GM23338 (cell line): Measurements from ENCODE around the gene VSX1.

Source experiments
- CREB1 ChIP-seq: fragments of 250-450 bp; sonication (Bioruptor Pico); IDR thresholded peaks from 2 replicates; pipeline ENCODE4 v1.5.0; 2020; ENCODE audit warnings: low read depth, mild to moderate bottlenecking, moderate library complexity
- CTCF ChIP-seq, 2 experiments: fragments of 200-600 bp in 1 of 2; sonication (generic) in 1 of 2; conservative IDR thresholded peaks; 2 replicates each; pipeline versions ENCODE4 v1.5.1 to v1.6.1; 2016 to 2017; ENCODE audit warnings: antibody characterized with exemption in 2 of 2, low read depth in 2 of 2, mild to moderate bottlenecking in 2 of 2, moderate library complexity in 1 of 2
- ETS1 ChIP-seq: IDR thresholded peaks from 2 replicates; pipeline ENCODE4 v1.6.1; 2016; ENCODE audit warnings: antibody characterized with exemption
- EZH2 ChIP-seq: fragments of 200-600 bp; sonication (generic); IDR thresholded peaks from one replicate; pipeline ENCODE4 v1.8.0; 2017; ENCODE audit warnings: antibody characterized with exemption, mild to moderate bottlenecking, low read depth; ENCODE audit not compliant: unreplicated experiment
- EZH2phosphoT487 ChIP-seq: fragments of 200-600 bp; sonication (generic); IDR thresholded peaks from one replicate; pipeline ENCODE4 v1.8.1; 2018; ENCODE audit warnings: antibody characterized with exemption; ENCODE audit not compliant: unreplicated experiment
- JUNB ChIP-seq: IDR thresholded peaks from one replicate; pipeline ENCODE4 v1.6.1; 2016; ENCODE audit warnings: antibody characterized with exemption; ENCODE audit not compliant: unreplicated experiment
- POLR2AphosphoS5 ChIP-seq: IDR thresholded peaks from 2 replicates; pipeline ENCODE4 v1.6.1; 2016; ENCODE audit warnings: antibody characterized with exemption, low read depth
- REST ChIP-seq: IDR thresholded peaks from one replicate; pipeline ENCODE4 v1.6.1; 2018; ENCODE audit warnings: antibody characterized with exemption; ENCODE audit not compliant: unreplicated experiment
- STAT1 ChIP-seq: IDR thresholded peaks from one replicate; pipeline ENCODE4 v1.6.1; 2016; ENCODE audit warnings: antibody characterized with exemption; ENCODE audit not compliant: unreplicated experiment
- ZNF114 ChIP-seq: fragments of 250-450 bp; sonication (Bioruptor Pico); IDR thresholded peaks from 2 replicates; pipeline ENCODE4 v1.5.0; 2020; ENCODE audit warnings: mild to moderate bottlenecking, moderate library complexity
- ZNF331 ChIP-seq: fragments of 250-450 bp; sonication (Bioruptor Pico); IDR thresholded peaks from 2 replicates; pipeline ENCODE4 v1.5.0; 2020; ENCODE audit warnings: low read depth, mild to moderate bottlenecking, moderate library complexity

- TF ChIP-seq EZH2 (no peak), REST (no peak), CTCF (conservative IDR thresholded peaks at IDR 0.05; ENCODE audit: low read depth in 2 of 2) (no peak), POLR2AphosphoS5 (no peak), ZNF331 (CRISPR knock-in tag) (no peak), CREB1 (CRISPR knock-in tag) (no peak), EZH2phosphoT487 (no peak), ZNF114 (CRISPR knock-in tag) (no peak), JUNB (no peak), STAT1 (no peak), ETS1 (no peak)
These were observed 47.5 kb upstream of the VSX1 start for GRCh38 chr20:25129428-25129827.
